SKM-1 (cell line): Measurements from ENCODE around the gene PTBP1.

Experiments used
- DNase-seq: peaks from one replicate; lab custom pipeline; 2025; ENCODE audit not compliant: unreplicated experiment; lab: John Stamatoyannopoulos, UW

Gene PTBP1

GRCh38 chr19:796692-797527 is at the start of gene PTBP1:
PTBP1 (plus strand) TSS chr19:797452; CDS start chr19:797498, 46 bp downstream.
- peak; percentile 97 for DNase-seq

- DNase-seq: no peak
These were observed 49.0 kb upstream of the PTBP1 start for GRCh38 chr19:748274-748598.

- DNase-seq: no peak
These were observed 47.4 kb upstream of the PTBP1 start for GRCh38 chr19:749811-750210.

- no peak for DNase-seq
These were observed 46.4 kb upstream of the PTBP1 start, which contains the start of gene MISP for GRCh38 chr19:750640-751423. MISP (plus strand) TSS chr19:751112; CDS start chr19:756947, 5,835 bp downstream.

GRCh38 chr19:751501-752341 is 45.5 kb upstream of the PTBP1 start:
- no peak for DNase-seq

- DNase-seq: no peak
These were observed 44.4 kb upstream of the PTBP1 start for GRCh38 chr19:752652-753517.

GRCh38 chr19:754530-754929 is 42.7 kb upstream of the PTBP1 start:
- no peak for DNase-seq

- DNase-seq: no peak
These were observed 42.2 kb upstream of the PTBP1 start for GRCh38 chr19:755063-755462.

- DNase-seq: no peak
These were observed 41.0 kb upstream of the PTBP1 start for GRCh38 chr19:756236-756635.

GRCh38 chr19:756821-757688 is 40.2 kb upstream of the PTBP1 start:
- DNase-seq: no peak

GRCh38 chr19:757811-758668 is 39.2 kb upstream of the PTBP1 start:
- no peak for DNase-seq

- DNase-seq: no peak
These were observed 34.1 kb upstream of the PTBP1 start for GRCh38 chr19:763181-763580.

GRCh38 chr19:763869-764268 is 33.4 kb upstream of the PTBP1 start:
- DNase-seq: no peak

- no peak for DNase-seq
These were observed 33.0 kb upstream of the PTBP1 start for GRCh38 chr19:764301-764700.

GRCh38 chr19:765179-765738 is 32.0 kb upstream of the PTBP1 start:
- no peak for DNase-seq

GRCh38 chr19:768424-768823 is 28.8 kb upstream of the PTBP1 start:
- DNase-seq: no peak

GRCh38 chr19:769616-770015 is 27.6 kb upstream of the PTBP1 start:
- no peak for DNase-seq

- DNase-seq: peak; percentile 50
These were observed 25.9 kb upstream of the PTBP1 start for GRCh38 chr19:771332-771785.
